Upper lobe of right lung (tissue), 1 donor: ENCODE data around the gene APOB. TPM values are rescaled to one million over a fixed set of nuclear protein-coding genes. Genes with fewer than 3 reads are reported as not detected.

Experiments used
- ATAC-seq: fragments of 200-7000 bp; cut with Tn5 transposase; one replicate; pipeline ENCODE4 v1.9.1; 2020; ENCODE audit warnings: mild to moderate bottlenecking, moderate library complexity
- DNase-seq: peaks from one replicate; pipeline ENCODE4 v3.0.0-alpha.2; 2020
- H3K27ac ChIP-seq: fragments of 200-600 bp; one replicate; pipeline ENCODE4 v1.8.0; 2022
- H3K27me3 ChIP-seq: fragments of 200-600 bp; one replicate; pipeline ENCODE4 v1.8.0; 2022; ENCODE audit warnings: mild to moderate bottlenecking
- H3K36me3 ChIP-seq: fragments of 200-600 bp; one replicate; pipeline ENCODE4 v1.8.0; 2022
- H3K4me1 ChIP-seq: fragments of 200-600 bp; one replicate; pipeline ENCODE4 v1.8.0; 2022
- H3K4me3 ChIP-seq: fragments of 200-600 bp; one replicate; pipeline ENCODE4 v1.8.0; 2022; ENCODE audit warnings: mild to moderate bottlenecking
- H3K9me3 ChIP-seq: fragments of 200-600 bp; one replicate; pipeline ENCODE4 v1.8.0; 2022
- CTCF ChIP-seq: fragments of 200-600 bp; IDR thresholded peaks from one replicate; pipeline ENCODE4 v1.8.0; 2022; ENCODE audit warnings: antibody characterized with exemption
- intact Hi-C: fragments of 100-400 bp; cut with DNase I; formaldehyde crosslinking; loops from one replicate; pipeline ENCODE4 v1.11.0; 2022
- total RNA-seq: library from RNA; stranded (reverse); fragmentation: NEBNext Ultra II Directional; extraction: Animal tissue kit (Norgen Biotek cat#: 25700); gene quantifications from one replicate; pipeline ENCODE4 v1.2.1, GENCODE V29; 2021
- donor health status: DM: no; HTN: yes; CAD: no; lungs with severe emphysema.

APOB gene
- total RNA-seq, 1 donor from 2014 or later = 0.49 TPM

GRCh38 chr2:21009662-21010225 is 34.1 kb downstream of the APOB start:
- Histone ChIP-seq H3K27ac (no peak overlapping the region), H3K4me1 (no peaks in the 10 kb centered on the region), H3K36me3 (no peaks in the 10 kb centered on the region), H3K27me3 (no peaks in the 10 kb centered on the region), H3K4me3 (no peak overlapping the region), H3K9me3 (no peaks in the 10 kb centered on the region)
- ATAC-seq = no peak
- TF ChIP-seq CTCF = no peak
- DNase-seq = no peak
- intact Hi-C loops = no loop called here

- Histone ChIP-seq H3K4me1 (no peaks in the 10 kb centered on the region), H3K27ac (no peak overlapping the region), H3K36me3 (no peaks in the 10 kb centered on the region), H3K4me3 (no peak overlapping the region), H3K27me3 (no peaks in the 10 kb centered on the region), H3K9me3 (no peaks in the 10 kb centered on the region)
- no peak for TF ChIP-seq CTCF
- intact Hi-C loops = no loop called here
- ATAC-seq (no peak), DNase-seq (no peak)
Measured at GRCh38 chr2:21008790-21009661, 34.8 kb downstream of the APOB start.

GRCh38 chr2:21008014-21008789 is 35.7 kb downstream of the APOB start:
- Histone ChIP-seq H3K36me3 (no peaks in the 10 kb centered on the region), H3K4me3 (no peak overlapping the region), H3K9me3 (no peaks in the 10 kb centered on the region), H3K4me1 (no peaks in the 10 kb centered on the region), H3K27me3 (no peaks in the 10 kb centered on the region), H3K27ac (no peak overlapping the region)
- ATAC-seq (no peak), DNase-seq (no peak)
- TF ChIP-seq CTCF = no peak
- intact Hi-C loops = no loop called here

GRCh38 chr2:21007129-21008013 is 36.5 kb downstream of the APOB start:
- intact Hi-C loops = no loop called here
- Histone ChIP-seq H3K27me3 (no peaks in the 10 kb centered on the region), H3K4me3 (no peak overlapping the region), H3K27ac (no peak overlapping the region), H3K36me3 (no peaks in the 10 kb centered on the region), H3K9me3 (no peaks in the 10 kb centered on the region), H3K4me1 (no peaks in the 10 kb centered on the region)
- DNase-seq = no peak
- no peak for ATAC-seq
- no peak for TF ChIP-seq CTCF
